Endothelial cell of coronary artery (primary cell): ENCODE data around the gene FADS1. TPM values are rescaled to one million over a fixed set of nuclear protein-coding genes. Genes with fewer than 3 reads are reported as not detected.

ENCODE experiments used
- total RNA-seq: library from RNA; depleted of rRNA; stranded (reverse); fragments of >200 nt; gene quantifications from 2 replicates; pipeline ENCODE4 v1.2.3, GENCODE V29; 2014

The FADS1 gene
- total RNA-seq = 32.6 and 36.1 TPM in 2 replicates

GRCh38 chr11:61816736-61817455 is at the start of gene FADS1:
FADS1 (minus strand) TSS chr11:61817003; CDS start chr11:61816929, 74 bp downstream.

GRCh38 chr11:61827571-61828378 is 11.0 kb upstream of the FADS1 start, which contains the start of gene FADS2:
FADS2 (plus strand) TSS chr11:61828300; CDS start chr11:61828391, 91 bp downstream.

GRCh38 chr11:61792310-61793082 is 24.3 kb downstream of the FADS1 start, which contains the start of the genes FEN1 and TMEM258:
FEN1 (plus strand) TSS chr11:61792911; CDS start chr11:61795362, 2,451 bp downstream.
TMEM258 (minus strand) TSS chr11:61792599; CDS start chr11:61792558, 41 bp downstream.

GRCh38 chr11:61752117-61752924 is 64.5 kb downstream of the FADS1 start, which contains the start of gene MYRF:
MYRF (plus strand) TSS chr11:61752636; CDS start chr11:61752745, 109 bp downstream.

Other genes with a start within 250 kb of the FADS1 start
- gene SYT7, start 235.9 kb downstream of the FADS1 start, total RNA-seq = 0.18 and 0.19 TPM in 2 replicates
- gene DAGLA, start 136.6 kb downstream of the FADS1 start, total RNA-seq = 1.4 and 1.6 TPM in 2 replicates
- gene MYRF, start 64.4 kb downstream of the FADS1 start, total RNA-seq = 0.27 and 4.0 TPM in 2 replicates
- 107 and 134 TPM in 2 replicates for gene TMEM258, start 24.4 kb downstream of the FADS1 start, total RNA-seq
- gene FEN1, start 24.1 kb downstream of the FADS1 start, total RNA-seq = 22.3 and 46.4 TPM in 2 replicates
- 65.6 and 71.7 TPM in 2 replicates for gene FADS2, start 11.3 kb upstream of the FADS1 start, total RNA-seq
- 123 and 223 TPM in 2 replicates for gene FADS3, start 74.5 kb upstream of the FADS1 start, total RNA-seq
- 0.38 and 0.45 TPM in 2 replicates for gene RAB3IL1, start 100.6 kb upstream of the FADS1 start, total RNA-seq
- 0.28 TPM in 1 of 2 replicates, not detected in the other for gene BEST1, start 133.3 kb upstream of the FADS1 start, total RNA-seq
- 433 and 1,243 TPM in 2 replicates for gene FTH1, start 150.6 kb upstream of the FADS1 start, total RNA-seq